PC-3 (cell line): Measurements from ENCODE around the gene VWA1.

Experiments
- CTCF ChIP-seq: fragments of 300-600 bp; sonication (generic); conservative IDR thresholded peaks from 2 replicates; pipeline ENCODE4 v1.5.1; 2017; ENCODE audit warnings: antibody characterized with exemption, low read depth, mild to moderate bottlenecking, low read length
- EZH2 ChIP-seq: fragments of 300-600 bp; sonication (generic); IDR thresholded peaks from one replicate; pipeline ENCODE4 v1.6.1; 2017; ENCODE audit warnings: antibody characterized with exemption, mild to moderate bottlenecking, low read length; ENCODE audit not compliant: unreplicated experiment
- EZH2phosphoT487 ChIP-seq: fragments of 300-600 bp; sonication (generic); IDR thresholded peaks from 2 replicates; pipeline ENCODE4 v1.6.1; 2018; ENCODE audit warnings: mild to moderate bottlenecking, antibody characterized with exemption, low read length, borderline replicate concordance

- TF ChIP-seq CTCF (no peak), EZH2 (no peak), EZH2phosphoT487 (no peak)
Observed at GRCh38 chr1:1391225-1391624, 44.3 kb upstream of the VWA1 start.
